HUES6 (cell line): ENCODE measurements around the gene PTPRE.

ENCODE experiments used
- H3K27ac ChIP-seq: 2 replicates; pipeline ENCODE4 v1.7.0; 2013; ENCODE audit warnings: low read depth, mild to moderate bottlenecking, low read length, inconsistent platforms
- H3K27me3 ChIP-seq: 2 replicates; pipeline ENCODE4 v1.6.1; 2013; ENCODE audit warnings: low read length; ENCODE audit not compliant: control insufficient read depth, insufficient read depth
- H3K36me3 ChIP-seq: 2 replicates; pipeline ENCODE4 v1.6.1; 2013; ENCODE audit warnings: low read length; ENCODE audit not compliant: control insufficient read depth, insufficient read depth
- H3K4me1 ChIP-seq: 2 replicates; pipeline ENCODE4 v1.6.1; 2013; ENCODE audit warnings: low read length; ENCODE audit not compliant: control insufficient read depth, insufficient read depth
- H3K4me3 ChIP-seq: 2 replicates; pipeline ENCODE4 v1.5.1; 2013; ENCODE audit warnings: low read depth, low read length
- H3K9ac ChIP-seq: one replicate; pipeline ENCODE4 v1.6.1; 2013; ENCODE audit warnings: mild to moderate bottlenecking, low read length
- H3K9me3 ChIP-seq: 2 replicates; pipeline ENCODE4 v1.6.1; 2013; ENCODE audit warnings: low read depth, low read length; ENCODE audit not compliant: control insufficient read depth, insufficient read depth

PTPRE gene

DNA sequence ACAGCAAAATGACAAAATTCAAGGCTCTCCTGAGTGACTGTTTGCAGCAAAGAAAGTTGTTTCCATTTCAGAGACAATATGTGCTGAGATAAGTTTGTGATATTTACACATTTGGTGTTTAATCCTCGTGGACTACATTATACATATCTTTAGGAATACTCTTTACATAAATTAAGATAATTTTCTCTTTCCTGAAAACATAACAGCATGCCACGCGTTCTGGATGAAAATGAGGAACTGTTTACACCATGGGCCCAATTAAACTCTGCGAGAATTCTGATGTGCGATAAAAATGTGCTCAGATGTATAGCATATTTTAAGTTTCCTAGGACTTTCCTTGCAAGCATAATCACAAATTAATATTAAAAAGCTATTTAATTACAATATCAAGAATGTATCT, 26.4 kb downstream of the PTPRE start:
- Histone ChIP-seq H3K9ac (no peak overlapping the region), H3K4me3 (no peak overlapping the region), H3K36me3 (no peaks in the 10 kb centered on the region), H3K9me3 (no peaks in the 10 kb centered on the region), H3K27ac (no peak overlapping the region), H3K4me1 (peaks cover 6% of the 10 kb centered on the region; the same call in 1 of the 2 replicates), H3K27me3 (no peaks in the 10 kb centered on the region)

DNA sequence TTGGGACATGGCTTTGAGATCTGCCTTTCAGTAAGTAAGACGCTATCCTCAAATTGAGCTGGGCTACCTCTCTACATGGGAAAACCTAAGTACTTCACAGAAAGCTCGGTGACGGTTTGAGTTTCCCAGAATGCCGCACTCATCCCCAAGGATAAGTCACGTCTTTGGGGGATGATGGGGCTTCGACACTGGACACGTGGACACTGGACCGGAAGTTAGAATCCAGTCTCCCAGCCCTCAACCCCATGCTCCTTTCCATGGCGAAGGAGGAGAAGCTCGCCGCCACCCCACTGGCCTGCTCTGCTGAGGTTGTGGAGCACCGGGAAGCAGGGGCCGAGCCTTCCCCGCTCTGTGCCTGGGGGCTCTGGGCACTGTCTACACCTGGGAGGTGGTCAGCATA, 27.5 kb downstream of the PTPRE start:
- no peak overlapping the region for H3K27ac ChIP-seq
- no peaks in the 10 kb centered on the region for H3K9me3 ChIP-seq
- no peaks in the 10 kb centered on the region for H3K27me3 ChIP-seq
- H3K4me3 ChIP-seq, result no peak overlapping the region
- no peak overlapping the region for H3K9ac ChIP-seq
- H3K4me1 ChIP-seq, result peaks cover 6% of the 10 kb centered on the region; the same call in 1 of the 2 replicates
- H3K36me3 ChIP-seq, result no peaks in the 10 kb centered on the region

DNA sequence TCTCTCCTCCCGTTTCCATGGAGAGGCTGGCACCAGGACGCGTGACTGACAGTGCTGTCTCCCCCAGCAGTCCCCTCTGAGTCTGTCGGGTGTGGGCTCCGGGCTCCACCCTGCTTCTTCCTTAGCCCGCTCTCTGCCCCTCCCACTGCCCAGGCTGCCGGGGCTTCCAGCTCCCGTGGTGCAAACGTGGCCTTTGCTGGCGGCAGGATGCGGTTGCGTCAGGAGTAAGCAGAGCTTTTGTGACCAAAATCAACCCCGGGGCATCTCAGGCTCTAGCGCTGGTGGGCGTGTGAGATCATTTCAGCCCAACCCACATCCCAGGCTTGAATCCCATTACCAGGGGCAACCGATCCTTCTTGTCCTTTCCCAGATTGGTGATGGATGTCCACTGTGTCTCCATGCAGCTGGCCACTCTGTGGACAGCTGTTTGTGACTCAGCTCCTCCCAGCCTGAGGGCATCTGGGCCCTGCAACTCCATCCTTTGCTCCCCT, 28.2 kb downstream of the PTPRE start:
- Histone ChIP-seq H3K9ac (no peak overlapping the region), H3K4me3 (no peak overlapping the region), H3K36me3 (no peaks in the 10 kb centered on the region), H3K4me1 (peaks cover 6% of the 10 kb centered on the region; the same call in 1 of the 2 replicates), H3K9me3 (no peaks in the 10 kb centered on the region), H3K27me3 (no peaks in the 10 kb centered on the region), H3K27ac (no peak overlapping the region)

DNA sequence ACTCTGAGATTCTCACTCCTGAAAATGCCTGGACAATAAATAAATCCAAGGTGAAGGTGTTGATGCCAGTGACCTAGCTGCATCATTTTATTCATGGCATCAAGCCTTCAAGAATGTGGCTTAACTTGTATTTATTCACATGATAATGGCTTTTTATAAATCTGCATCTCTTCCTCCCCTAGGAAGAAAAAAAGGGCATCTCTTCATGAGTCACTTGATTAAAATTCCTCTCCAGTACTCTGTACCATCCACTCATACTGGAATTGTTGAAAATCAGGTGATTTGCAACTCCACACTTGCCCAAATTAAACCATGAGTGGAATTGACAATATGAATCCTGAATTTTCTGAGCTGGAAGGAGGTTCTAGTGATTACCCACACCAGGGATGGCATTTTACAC, 30.2 kb downstream of the PTPRE start:
- Histone ChIP-seq H3K27me3 (no peaks in the 10 kb centered on the region), H3K9me3 (no peaks in the 10 kb centered on the region), H3K27ac (no peak overlapping the region), H3K4me1 (peaks cover 6% of the 10 kb centered on the region; the same call in 1 of the 2 replicates), H3K36me3 (no peaks in the 10 kb centered on the region), H3K9ac (no peak overlapping the region), H3K4me3 (no peak overlapping the region)

DNA sequence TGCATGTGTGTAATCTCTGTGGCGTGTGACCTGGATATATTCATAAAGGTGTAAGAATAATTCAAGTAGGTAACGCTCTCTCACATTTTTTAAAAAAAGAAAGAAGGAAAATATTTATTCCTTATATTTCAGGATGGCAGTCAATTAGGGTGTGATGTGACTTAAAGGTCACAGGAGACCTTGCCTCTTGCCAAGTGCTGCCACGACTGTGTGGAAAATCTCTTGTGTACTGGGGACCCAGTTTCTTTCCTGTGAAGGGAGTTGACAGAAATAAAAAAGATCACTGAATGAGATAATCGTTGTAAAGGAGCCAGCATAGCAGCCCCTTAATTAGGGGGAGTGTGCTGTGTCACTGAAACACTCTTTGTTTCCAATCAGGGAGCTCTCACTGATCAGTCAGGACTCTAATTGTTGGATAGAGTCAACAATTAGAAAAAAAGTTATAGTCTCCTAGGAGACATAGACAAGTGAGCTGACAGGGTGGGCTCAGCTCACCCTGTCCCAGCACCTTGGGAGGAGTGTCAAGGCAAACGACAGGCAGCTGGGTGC, 31.1 kb downstream of the PTPRE start:
- no peaks in the 10 kb centered on the region for H3K27me3 ChIP-seq
- no peak overlapping the region for H3K27ac ChIP-seq
- peaks cover 6% of the 10 kb centered on the region; the same call in 1 of the 2 replicates for H3K4me1 ChIP-seq
- H3K4me3 ChIP-seq, result no peak overlapping the region
- H3K9ac ChIP-seq, result no peak overlapping the region
- no peaks in the 10 kb centered on the region for H3K9me3 ChIP-seq
- H3K36me3 ChIP-seq, result no peaks in the 10 kb centered on the region

DNA sequence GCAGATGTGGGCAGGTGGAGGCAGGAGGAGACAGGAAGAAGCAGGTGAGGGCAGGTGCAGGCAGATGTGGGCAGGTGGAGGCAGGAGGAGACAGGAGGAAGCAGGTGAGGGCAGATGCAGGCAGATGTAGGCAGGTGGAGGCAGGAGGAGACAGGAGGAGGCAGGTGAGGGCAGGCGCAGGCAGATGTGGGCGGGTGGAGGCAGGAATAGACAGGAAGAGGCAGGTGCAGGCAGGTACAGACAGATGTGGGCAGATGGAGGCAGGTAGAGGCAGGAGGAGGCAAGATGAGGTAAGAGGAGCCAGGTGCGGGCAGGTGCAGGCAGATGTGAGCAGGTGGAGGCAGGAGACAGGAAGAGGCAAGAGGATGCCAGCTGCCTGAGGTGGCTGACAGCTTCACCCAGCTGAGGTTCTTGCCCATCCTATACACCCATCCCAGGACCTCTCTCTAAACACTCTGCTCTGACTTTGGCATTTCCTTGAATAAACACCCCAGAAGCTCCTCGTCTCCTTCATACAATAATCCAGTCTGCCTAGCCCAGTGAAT, 33.0 kb downstream of the PTPRE start:
- H3K4me3 ChIP-seq, result no peak overlapping the region
- H3K9ac ChIP-seq, result no peak overlapping the region
- no peak overlapping the region for H3K27ac ChIP-seq
- H3K27me3 ChIP-seq, result no peaks in the 10 kb centered on the region
- H3K9me3 ChIP-seq, result no peaks in the 10 kb centered on the region
- H3K4me1 ChIP-seq, result peaks cover 6% of the 10 kb centered on the region; the same call in 1 of the 2 replicates
- H3K36me3 ChIP-seq, result no peaks in the 10 kb centered on the region

DNA sequence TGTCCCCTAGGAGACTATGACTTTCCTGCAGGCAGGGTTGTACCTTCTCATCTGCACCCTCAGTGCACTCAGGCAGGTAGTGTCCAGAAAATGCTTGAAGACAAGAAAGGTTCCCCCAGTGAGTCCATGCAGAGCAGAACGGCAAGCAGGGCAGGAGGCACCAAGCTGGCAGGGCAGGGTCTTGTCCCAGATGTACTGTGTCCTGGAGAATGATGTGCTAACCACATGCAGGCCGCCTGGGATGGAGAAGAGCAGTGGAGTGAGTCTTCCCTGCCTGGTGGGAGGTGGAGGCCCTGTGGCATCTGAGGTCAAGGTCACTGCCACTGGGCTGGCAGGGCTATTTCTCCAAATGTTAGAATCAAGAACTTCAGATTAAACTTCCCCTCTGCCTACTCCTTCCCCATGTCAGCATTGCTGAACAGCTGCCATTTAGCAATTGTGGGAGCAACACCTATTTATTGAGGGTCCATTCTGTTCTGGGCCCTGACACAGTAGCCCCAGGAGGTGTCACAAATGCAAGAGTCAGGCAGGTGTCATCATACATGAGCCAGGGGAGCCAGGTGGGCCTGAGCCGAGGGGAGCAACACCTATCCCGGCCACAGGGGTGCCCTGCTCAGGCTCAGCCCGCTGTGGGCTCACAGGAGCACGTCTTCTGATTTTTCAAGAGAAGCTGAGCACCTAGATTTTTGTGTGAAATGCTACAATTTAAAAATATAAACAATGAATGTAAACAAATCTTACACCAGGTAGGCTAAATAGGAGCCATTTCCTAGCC, 34.1 kb downstream of the PTPRE start:
- Histone ChIP-seq H3K4me1 (peaks cover 6% of the 10 kb centered on the region; the same call in 1 of the 2 replicates), H3K4me3 (no peak overlapping the region), H3K9me3 (no peaks in the 10 kb centered on the region), H3K27ac (no peak overlapping the region), H3K27me3 (no peaks in the 10 kb centered on the region), H3K36me3 (no peaks in the 10 kb centered on the region), H3K9ac (no peak overlapping the region)

DNA sequence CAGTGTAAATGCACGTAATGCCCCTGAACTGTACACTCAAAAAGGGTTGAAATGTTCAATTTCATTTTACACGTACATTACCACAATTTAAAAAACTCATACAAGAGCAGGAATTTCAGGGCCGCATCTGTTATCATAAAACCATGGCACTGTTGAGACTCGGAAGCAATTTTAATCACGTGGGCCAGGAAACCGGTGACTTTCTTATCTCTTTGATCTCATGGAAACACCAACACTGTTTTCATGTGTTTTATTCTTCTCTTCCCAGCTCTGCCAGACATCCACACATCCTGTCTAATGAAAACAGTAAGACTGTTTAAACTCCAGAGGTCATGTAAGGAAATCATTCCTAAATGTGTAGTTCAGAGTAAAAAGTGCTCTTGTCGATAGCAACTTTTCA, 35.9 kb downstream of the PTPRE start:
- no peak overlapping the region for H3K4me3 ChIP-seq
- H3K27me3 ChIP-seq, result no peaks in the 10 kb centered on the region
- no peak overlapping the region for H3K9ac ChIP-seq
- no peak overlapping the region for H3K27ac ChIP-seq
- H3K9me3 ChIP-seq, result no peaks in the 10 kb centered on the region
- no peaks in the 10 kb centered on the region for H3K36me3 ChIP-seq
- no peaks in the 10 kb centered on the region for H3K4me1 ChIP-seq

DNA sequence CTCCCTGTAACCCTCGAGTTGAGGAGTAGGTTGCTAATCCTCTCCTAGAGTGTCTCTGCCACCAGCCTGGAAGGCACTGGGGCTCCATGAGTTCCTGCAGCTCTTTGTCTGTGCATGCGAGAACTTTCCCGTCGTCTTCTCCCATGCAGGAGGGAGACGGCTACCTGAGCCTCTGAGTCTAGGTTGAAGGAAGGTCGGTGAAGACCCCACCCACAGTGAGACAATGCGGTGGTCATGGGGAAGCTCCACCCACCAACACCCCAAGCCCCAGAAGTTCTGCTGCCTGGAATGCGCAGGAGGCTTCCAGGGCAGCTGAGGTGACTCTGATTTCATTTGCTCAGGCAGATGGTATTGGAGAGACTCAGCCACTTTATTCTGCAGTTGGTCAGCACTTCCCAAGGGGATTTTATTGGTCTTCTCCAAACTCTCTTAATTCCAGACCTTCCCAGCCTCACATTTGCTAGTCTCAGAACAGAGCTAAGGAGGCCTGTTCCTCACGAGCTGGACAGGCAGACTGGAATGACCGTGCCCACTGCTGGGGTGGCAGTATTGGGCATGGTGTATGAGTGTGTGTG, 36.5 kb downstream of the PTPRE start:
- no peak overlapping the region for H3K27ac ChIP-seq
- H3K9ac ChIP-seq, result no peak overlapping the region
- H3K4me1 ChIP-seq, result no peaks in the 10 kb centered on the region
- no peaks in the 10 kb centered on the region for H3K27me3 ChIP-seq
- no peak overlapping the region for H3K4me3 ChIP-seq
- no peaks in the 10 kb centered on the region for H3K9me3 ChIP-seq
- no peaks in the 10 kb centered on the region for H3K36me3 ChIP-seq

DNA sequence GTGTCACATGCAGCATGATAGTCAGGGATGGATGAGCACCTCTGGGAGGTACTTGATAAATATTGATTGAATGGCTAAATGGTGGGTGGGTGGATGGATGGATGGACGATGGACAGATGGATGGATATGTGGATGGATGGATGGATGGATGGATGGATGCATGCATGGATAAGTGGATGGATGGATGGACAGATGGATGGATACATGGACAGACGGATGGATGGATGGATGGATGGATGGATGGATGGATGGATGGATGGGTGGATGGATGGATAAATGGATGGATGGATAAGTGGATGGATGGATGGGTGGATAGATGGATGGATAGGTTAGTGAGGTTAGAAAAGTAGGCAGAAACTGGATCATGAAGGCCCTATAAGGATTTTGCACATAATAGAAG, 37.4 kb downstream of the PTPRE start:
- no peaks in the 10 kb centered on the region for H3K36me3 ChIP-seq
- H3K27me3 ChIP-seq, result no peaks in the 10 kb centered on the region
- H3K9me3 ChIP-seq, result no peaks in the 10 kb centered on the region
- H3K4me1 ChIP-seq, result no peaks in the 10 kb centered on the region
- no peak overlapping the region for H3K27ac ChIP-seq
- H3K4me3 ChIP-seq, result no peak overlapping the region
- no peak overlapping the region for H3K9ac ChIP-seq

DNA sequence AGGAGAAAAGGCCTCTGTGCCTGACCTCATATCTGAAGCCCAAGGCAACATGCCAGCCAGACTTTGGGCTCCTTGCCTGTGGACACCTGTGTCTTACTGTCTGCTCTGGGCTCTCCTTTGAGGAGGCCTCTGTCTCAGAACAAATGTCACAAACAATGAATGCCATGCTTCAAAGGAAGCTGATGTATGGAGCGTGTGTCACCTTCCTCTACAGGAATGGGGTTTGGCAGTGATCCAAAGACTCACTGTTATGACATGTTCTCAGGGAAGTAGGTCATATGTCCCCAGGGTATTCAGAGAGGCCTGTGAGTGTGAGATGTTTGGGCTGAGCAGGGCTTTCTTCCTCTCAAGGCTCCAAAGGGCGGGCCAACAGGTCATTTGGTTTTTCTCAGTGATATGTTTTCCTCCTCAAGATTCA, 38.4 kb downstream of the PTPRE start:
- H3K4me1 ChIP-seq, result no peaks in the 10 kb centered on the region
- H3K9ac ChIP-seq, result no peak overlapping the region
- H3K27ac ChIP-seq, result no peak overlapping the region
- H3K27me3 ChIP-seq, result no peaks in the 10 kb centered on the region
- no peak overlapping the region for H3K4me3 ChIP-seq
- no peaks in the 10 kb centered on the region for H3K36me3 ChIP-seq
- no peaks in the 10 kb centered on the region for H3K9me3 ChIP-seq
